DMS153 treated with DMSO at 0.1 percent for 48 hours (cell line): ENCODE results near the gene ZNF516.

Experiments
- DNase-seq: peaks from one replicate; lab custom pipeline; 2025; ENCODE audit not compliant: unreplicated experiment; lab: John Stamatoyannopoulos, UW

The ZNF516 gene

GRCh38 chr18:76402026-76402990 lies 92.7 kb downstream of the ZNF516 start:
- DNase-seq: no peak

GRCh38 chr18:76401498-76401897 lies 93.5 kb downstream of the ZNF516 start:
- DNase-seq: no peak

GRCh38 chr18:76399613-76400391 lies 95.2 kb downstream of the ZNF516 start:
- no peak for DNase-seq

GRCh38 chr18:76398896-76399612 lies 96.0 kb downstream of the ZNF516 start:
- peak; percentile 73 for DNase-seq

- no peak for DNase-seq
Observed at GRCh38 chr18:76398295-76398694, 96.7 kb downstream of the ZNF516 start.

- DNase-seq: no peak
Observed at GRCh38 chr18:76397631-76398030, 97.4 kb downstream of the ZNF516 start.

GRCh38 chr18:76396792-76397191 lies 98.2 kb downstream of the ZNF516 start:
- DNase-seq: no peak

GRCh38 chr18:76395609-76396008 lies 99.4 kb downstream of the ZNF516 start:
- no peak for DNase-seq

- DNase-seq: no peak
Observed at GRCh38 chr18:76394780-76395476, 100.1 kb downstream of the ZNF516 start.

GRCh38 chr18:76392349-76392748 lies 102.7 kb downstream of the ZNF516 start:
- no peak for DNase-seq

GRCh38 chr18:76391746-76392145 lies 103.3 kb downstream of the ZNF516 start:
- DNase-seq: no peak

GRCh38 chr18:76391038-76391437 lies 104.0 kb downstream of the ZNF516 start:
- DNase-seq: no peak

- DNase-seq: no peak
Observed at GRCh38 chr18:76390452-76391035, 104.5 kb downstream of the ZNF516 start.

- DNase-seq: no peak
Observed at GRCh38 chr18:76389716-76390115, 105.3 kb downstream of the ZNF516 start.

GRCh38 chr18:76388891-76389423 lies 106.1 kb downstream of the ZNF516 start:
- DNase-seq: no peak

GRCh38 chr18:76388261-76388660 lies 106.8 kb downstream of the ZNF516 start:
- DNase-seq: no peak

- DNase-seq: no peak
Observed at GRCh38 chr18:76387608-76388007, 107.4 kb downstream of the ZNF516 start.

GRCh38 chr18:76386886-76387285 lies 108.2 kb downstream of the ZNF516 start:
- no peak for DNase-seq

GRCh38 chr18:76386071-76386470 lies 109.0 kb downstream of the ZNF516 start:
- no peak for DNase-seq

GRCh38 chr18:76385681-76385975 lies 109.4 kb downstream of the ZNF516 start:
- DNase-seq: no peak
